ENCODE measurements around the gene ZNF324.
A peak's percentile ranks its signal among the peaks of the same experiment; 100 is the strongest.
"Not testable (repeated sequence)": the region's sequence is repeated elsewhere in the genome, so short reads cannot be mapped to it uniquely, and the experiment has no call there.

ZNF324 gene

GRCh38 chr19:58466760-58467589, at the start of gene ZNF324:
ZNF324 (plus strand) TSS chr19:58467080; CDS start chr19:58469186, 2,106 bp downstream.
- peak; percentile 98 for DNase-seq

DNA sequence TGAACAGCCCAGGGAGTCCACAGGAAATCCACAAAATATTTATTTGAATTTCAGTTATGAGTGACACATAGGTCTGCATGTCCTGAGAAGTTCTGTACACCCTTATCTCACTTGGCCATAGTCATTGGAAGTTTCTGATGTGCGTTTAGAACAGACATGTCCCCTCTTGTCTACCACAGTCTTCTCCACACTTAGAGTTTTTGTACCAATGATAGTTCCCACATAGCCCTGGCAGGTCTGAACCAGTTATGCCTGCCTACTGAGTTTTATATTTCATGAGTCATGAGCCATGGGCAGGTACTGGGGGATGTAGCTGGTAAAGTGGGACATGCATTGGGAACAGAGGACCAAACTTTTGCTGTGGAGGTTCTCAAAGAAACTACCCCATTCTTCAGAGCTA, 38.3 kb upstream of the ZNF324 start:
- no peak for DNase-seq

- DNase-seq = no peak
These were observed 37.1 kb upstream of the ZNF324 start for GRCh38 chr19:58429745-58430144.

DNA sequence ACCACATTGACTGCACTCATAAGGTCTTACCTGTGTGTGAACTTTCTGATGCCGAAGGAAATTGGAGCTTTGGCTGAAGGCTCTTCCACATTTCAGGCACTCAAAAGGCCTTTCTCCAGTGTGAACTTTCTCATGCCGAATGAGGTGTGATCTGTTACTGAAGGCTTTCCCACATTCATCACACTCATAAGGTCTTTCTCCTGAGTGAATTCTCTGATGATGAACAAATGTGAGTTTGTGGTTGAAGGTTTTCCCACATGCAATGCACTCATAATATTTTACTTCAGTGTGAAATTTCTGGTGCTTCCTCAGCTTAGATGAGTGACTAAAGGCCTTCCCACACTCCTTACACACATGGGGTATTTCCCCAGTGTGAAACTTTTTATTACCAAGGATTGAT, 32.7 kb upstream of the ZNF324 start:
- no peak for DNase-seq

- peak; percentile 93 for DNase-seq
These were observed 27.0 kb upstream of the ZNF324 start, which contains the start of gene ZNF132 for GRCh38 chr19:58439576-58440554. ZNF132 (minus strand) TSS chr19:58440153; CDS start chr19:58439821, 332 bp downstream.

GRCh38 chr19:58440556-58440955, 26.3 kb upstream of the ZNF324 start:
- DNase-seq = no peak

GRCh38 chr19:58442986-58443385, 23.9 kb upstream of the ZNF324 start:
- DNase-seq = not testable (repeated sequence)

GRCh38 chr19:58448860-58449259, 18.0 kb upstream of the ZNF324 start:
- not testable (repeated sequence) for DNase-seq

DNA sequence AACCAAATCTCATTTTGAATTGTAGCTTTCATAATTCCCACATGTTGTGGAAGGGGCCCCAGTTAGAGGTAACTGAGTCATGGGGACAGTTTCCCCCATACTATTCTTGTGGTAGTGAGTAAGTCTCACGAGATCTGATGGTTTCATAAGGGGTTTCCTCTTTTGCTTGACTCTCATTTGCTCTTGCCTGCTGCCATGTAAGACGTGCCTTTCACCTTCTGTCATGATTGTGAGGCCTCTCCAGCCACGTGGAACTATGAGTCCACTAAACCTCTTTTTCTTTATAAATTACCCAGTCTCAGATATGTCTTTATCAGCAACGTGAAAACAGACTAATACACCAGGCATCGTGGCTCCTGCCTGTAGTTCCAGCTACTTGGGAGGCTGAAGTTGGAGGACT, 16.9 kb upstream of the ZNF324 start:
- DNase-seq = not testable (repeated sequence)

GRCh38 chr19:58450856-58451357, 16.0 kb upstream of the ZNF324 start:
- DNase-seq = no peak

DNA sequence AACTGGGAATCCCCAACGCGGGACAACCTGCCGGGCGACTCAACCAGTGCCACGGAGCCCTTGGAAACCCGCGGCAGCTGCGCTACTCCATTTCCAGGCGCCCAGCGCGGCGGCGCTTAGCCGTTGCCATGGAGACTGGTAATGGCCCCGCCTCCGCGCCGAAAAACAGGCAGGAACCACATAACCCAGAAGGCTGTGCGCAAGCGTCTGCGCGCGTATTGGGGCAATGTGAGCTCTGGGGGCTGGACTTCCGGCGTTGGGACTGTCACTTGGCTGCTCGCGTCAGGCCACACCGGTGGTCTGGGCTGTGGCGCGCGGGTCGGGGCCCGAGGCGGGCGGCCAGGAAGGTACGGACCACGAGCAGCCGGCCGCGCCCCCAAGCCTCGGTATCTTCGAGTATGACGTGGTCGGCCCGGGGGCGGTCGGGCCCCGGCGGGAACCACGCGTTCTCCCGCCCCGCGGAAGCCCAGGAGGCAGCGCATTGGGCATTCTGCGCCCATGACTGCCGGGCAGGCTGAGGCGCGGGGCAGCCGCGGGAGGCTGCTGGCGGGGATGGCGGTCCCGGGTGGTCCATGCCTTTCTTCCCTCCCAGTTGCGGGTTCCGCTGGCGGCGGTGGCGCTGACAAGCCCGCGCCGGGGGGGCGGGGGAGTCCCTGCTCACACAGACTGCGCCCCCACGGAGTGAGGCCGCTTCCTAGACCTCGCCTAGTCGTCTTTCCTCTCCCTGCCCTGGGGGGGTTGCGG, 15.3 kb upstream of the ZNF324 start, which contains the start of gene ZNF324B:
ZNF324B (plus strand) TSS at position 265 of the 744 bp plus-strand sequence. CDS start 2,080 bp downstream, outside the sequence.
- peak; percentile 97 for DNase-seq

GRCh38 chr19:58453743-58454142, 13.1 kb upstream of the ZNF324 start:
- DNase-seq = no peak

- DNase-seq = no peak
These were observed 11.6 kb upstream of the ZNF324 start for GRCh38 chr19:58455306-58455705.

DNA sequence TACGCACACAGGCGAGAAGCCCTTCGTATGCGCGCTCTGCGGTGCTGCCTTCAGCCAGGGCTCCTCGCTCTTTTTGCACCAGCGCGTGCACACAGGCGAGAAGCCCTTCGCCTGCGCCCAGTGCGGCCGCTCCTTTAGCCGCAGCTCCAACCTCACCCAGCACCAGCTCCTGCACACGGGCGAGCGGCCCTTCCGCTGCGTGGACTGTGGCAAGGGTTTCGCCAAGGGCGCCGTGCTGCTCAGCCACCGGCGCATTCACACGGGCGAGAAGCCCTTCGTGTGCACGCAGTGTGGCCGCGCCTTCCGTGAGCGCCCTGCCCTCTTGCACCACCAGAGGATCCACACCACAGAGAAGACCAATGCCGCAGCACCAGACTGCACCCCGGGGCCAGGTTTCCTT, 10.8 kb upstream of the ZNF324 start:
- DNase-seq = no peak

DNA sequence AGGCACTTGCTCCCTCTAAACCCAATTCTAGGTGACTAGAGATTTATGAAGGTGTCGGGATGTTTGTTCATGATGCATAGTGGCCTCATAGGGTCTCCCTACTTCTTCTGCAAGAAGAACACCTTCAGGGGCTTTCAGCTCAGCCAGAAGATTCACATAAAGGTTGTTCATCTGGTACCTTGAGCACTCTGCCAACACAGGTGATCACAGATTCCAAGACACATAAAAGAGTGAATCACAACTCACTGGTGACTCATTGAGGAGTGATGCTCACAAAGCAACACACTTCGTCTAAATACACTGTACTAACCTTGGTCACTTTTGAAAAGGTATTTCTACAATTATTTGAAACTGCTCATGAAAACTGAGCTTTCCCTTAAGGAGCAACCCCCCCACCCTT, 6.8 kb upstream of the ZNF324 start:
- no peak for DNase-seq

DNA sequence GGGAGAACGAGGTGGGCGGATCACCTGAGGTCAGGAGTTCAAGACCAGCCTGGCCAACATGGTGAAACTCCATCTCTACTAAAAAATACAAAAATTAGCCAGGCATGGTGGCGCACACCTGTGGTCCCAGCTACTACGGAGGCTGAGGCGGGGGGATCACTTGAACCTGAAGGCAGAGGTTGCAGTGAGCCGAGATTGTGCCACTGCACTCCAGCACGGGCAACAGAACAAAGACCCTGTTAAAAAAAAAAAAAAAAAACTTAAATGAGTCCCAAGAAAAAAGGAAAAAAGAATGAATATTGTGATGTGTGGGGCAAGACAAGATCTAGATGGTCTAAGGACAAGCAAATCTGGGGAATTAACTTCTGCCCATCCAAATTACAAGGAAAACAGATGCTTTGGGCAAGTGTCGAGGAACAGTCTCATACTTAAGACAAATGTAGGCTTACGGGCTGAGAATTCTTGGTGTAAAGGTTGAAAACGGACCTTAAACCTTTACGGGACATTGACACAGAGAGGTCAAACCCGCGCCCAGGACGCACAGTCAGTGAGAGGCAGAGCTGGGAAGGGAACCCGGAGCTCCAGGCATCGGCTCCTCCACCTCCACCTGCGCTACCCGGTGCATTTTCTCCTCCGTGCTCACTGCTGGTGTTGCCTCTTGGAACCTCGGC, 656 bp upstream of the ZNF324 start:
- DNase-seq = no peak

- DNase-seq = no peak
These were observed 1.4 kb downstream of the ZNF324 start for GRCh38 chr19:58468216-58468839.

- no peak for DNase-seq
These were observed 2.5 kb downstream of the ZNF324 start for GRCh38 chr19:58469241-58470013.

DNA sequence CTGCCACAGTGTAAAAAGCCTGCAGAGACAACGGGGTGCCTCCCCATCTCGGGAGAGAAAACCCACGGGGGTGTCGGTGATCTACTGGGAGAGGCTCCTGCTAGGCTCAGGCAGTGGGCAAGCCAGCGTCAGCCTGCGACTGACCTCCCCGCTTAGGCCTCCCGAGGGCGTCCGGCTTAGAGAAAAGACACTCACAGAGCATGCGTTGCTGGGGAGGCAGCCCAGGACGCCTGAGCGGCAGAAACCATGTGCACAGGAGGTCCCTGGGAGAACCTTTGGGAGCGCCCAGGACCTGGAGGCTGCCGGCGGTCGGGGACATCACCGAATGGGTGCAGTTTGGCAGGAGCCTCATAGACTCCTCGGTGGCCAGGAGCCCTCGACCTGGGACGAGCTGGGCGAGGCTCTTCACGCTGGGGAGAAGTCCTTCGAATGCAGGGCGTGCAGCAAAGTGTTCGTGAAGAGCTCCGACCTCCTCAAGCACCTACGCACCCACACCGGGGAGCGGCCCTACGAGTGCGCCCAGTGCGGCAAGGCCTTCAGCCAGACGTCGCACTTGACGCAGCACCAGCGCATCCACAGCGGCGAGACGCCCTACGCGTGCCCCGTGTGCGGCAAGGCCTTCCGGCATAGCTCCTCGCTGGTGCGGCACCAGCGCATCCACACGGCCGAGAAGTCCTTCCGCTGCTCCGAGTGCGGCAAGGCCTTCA, 4.1 kb downstream of the ZNF324 start:
- not testable (repeated sequence) for DNase-seq

GRCh38 chr19:58471736-58472135, 4.9 kb downstream of the ZNF324 start:
- no peak for DNase-seq
